ENCODE data around the gene CTIF.

Gene CTIF

GRCh38 chr18:48575658-48576456, 37.0 kb downstream of the CTIF start:
- DNase-seq = no peak

GRCh38 chr18:48576457-48576771, 37.6 kb downstream of the CTIF start:
- no peak for DNase-seq

- no peak for DNase-seq
These were observed 38.8 kb downstream of the CTIF start for GRCh38 chr18:48577478-48578190.

- no peak for DNase-seq
These were observed 39.5 kb downstream of the CTIF start for GRCh38 chr18:48578289-48578688.

DNA sequence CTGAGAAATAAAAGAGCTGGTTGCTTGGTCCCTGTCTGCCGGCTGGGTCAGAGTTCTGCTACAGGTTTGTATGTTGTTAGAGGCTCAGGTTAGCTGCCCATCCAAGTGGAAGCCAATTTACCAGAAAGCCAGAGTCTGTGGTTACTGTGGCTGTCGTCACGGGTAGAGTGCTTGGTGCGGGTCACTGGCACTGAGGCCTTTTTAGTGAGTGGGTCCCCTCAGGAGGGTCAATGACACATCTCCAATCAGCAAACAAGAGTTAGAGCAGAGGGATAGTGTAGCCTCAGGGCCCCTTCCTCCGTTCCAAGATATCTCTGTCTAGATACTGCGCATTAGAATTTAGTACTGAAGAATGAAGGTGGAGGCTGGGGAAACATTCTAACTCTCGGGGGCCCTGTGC, 41.2 kb downstream of the CTIF start:
- no peak for DNase-seq

DNA sequence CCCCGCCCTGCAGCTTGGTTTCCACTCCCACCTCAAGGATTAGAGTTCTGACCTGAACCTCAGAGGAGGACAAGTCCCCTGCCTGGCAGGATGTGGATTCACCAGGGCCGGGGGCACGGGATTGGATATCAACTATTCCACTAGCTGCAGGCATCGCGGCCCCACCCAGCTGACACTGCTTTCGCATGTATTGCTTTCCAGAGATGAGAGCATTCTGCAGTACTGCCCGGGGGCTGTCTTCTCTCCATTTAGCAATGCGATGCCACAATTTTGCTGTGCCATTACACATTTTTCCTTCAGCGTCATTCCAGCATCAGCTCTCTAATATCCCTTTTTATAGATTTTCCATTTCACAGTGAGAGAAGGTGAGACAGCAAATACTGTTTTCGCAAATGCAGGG, 42.0 kb downstream of the CTIF start:
- no peak for DNase-seq

DNA sequence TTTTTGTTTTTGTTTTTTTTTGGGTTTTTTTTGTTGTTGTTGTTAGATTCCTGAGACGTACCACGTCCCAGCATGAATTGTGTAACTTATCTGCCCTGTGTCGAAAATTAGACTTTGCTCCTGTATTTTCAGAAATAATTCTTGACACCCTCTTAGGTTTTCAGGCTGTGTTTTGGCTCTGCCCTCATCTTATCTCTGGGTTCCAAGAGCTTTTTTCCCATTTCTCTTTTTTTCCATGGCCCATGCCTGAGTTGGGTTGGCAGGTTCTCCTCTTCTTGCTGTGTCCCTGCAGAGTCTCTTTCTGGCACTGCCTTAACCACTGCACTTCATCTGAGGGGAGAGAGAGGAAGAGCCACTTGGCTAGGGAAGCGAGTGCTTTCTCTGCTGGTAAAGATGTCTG, 42.4 kb downstream of the CTIF start:
- no peak for DNase-seq

DNA sequence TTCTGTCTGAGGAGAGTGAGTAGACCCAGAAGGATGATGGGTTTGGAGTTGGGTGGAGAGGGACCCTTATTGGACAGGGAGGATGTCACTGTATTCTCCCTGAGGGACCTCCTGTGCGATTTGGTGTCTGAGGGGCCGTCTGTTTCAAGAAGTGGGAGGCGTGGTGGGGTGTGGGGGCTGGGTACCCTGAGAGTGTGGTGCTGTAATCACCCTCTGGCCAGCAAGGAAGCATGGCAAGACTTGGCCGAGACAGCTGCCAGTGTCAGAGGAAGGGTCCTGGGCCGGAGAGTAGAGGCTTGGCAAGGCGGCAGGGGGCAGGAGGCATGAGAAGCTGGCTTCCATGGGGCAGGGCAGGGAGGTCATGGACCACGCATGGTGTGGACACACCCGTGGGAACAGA, 43.1 kb downstream of the CTIF start:
- no peak for DNase-seq

GRCh38 chr18:48582946-48583345, 44.1 kb downstream of the CTIF start:
- DNase-seq = no peak

- no peak for DNase-seq
These were observed 44.7 kb downstream of the CTIF start for GRCh38 chr18:48583573-48583972.

DNA sequence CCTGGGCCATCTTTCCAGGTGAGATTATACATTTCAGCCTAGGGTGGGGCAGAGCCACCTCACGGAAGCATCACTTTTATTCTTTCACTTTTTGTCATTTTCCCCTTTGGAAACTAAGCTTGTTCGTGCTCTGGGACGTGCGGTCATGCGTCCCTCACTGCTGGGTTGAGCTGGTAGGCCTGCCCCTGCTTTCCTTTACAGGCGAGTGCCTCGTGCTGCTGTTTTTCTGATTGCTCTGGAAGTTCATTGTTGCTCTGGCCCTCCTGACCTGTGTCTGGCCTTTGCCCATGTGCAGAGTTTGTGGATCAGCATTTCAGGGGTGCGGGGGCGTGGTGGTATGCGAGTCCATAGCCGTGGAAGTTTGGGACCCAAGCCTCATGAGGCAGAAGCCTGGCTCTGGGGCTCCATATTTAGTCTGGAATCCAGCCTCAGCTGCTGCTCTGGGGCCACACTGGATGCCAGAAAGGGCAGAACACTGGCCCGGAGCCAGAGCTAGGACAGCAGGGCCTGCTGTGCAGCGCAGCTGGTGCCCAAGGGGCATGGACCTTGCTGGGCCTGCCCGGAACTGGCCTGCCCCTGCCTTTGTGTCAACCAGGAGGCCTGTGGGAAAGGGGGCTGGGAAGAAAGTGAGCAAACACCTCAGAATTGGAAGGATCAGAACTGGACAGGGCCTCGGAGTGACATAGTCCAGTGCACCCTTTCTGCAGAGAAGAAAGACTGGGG, 51.1 kb downstream of the CTIF start:
- no peak for DNase-seq

- DNase-seq = no peak
These were observed 51.8 kb downstream of the CTIF start for GRCh38 chr18:48590678-48591077.

- DNase-seq = no peak
These were observed 53.8 kb downstream of the CTIF start for GRCh38 chr18:48592540-48593171.

GRCh38 chr18:48594471-48595094, 55.8 kb downstream of the CTIF start:
- no peak for DNase-seq

- no peak for DNase-seq
These were observed 56.9 kb downstream of the CTIF start for GRCh38 chr18:48595703-48596218.

- DNase-seq = no peak
These were observed 58.3 kb downstream of the CTIF start for GRCh38 chr18:48597110-48597509.

DNA sequence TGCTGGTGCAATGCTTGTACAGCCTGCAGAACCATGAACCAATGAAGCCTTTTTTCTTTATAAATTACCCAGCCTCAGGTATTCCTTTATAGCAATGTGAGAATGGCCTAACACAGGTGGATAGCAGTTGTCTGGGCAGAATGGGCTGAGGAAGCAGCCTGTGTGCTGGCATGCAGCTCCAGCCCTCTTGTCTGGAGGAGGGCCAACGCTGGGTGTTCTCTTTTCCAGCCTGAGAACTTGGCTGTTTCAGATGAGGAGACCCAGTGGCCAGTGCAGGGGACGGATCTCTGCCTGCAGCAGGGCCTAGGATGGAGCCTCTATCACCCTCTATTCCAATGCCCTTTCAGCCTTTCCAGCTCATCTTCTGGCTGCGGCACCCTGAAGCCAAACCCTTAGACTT, 58.8 kb downstream of the CTIF start:
- DNase-seq = no peak

DNA sequence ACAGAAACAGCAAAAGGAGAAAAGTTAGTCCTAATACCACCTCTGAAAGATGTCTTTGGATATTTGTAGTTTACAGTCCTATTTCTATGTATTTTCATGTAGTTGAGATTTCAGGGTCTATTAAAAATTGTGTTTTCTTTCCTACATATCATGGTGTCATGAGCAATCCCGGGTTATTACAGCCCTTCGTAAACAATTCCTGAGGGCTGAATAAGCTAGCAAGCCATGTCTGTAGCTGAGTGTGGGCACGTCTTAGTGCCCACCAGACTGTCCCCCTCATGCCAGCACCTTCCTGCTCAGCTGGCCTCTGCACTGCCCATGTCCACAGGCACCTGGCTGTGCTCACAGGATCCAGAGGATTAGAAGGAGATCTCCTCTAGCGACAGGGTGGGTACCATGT, 60.6 kb downstream of the CTIF start:
- DNase-seq = no peak

- no peak for DNase-seq
These were observed 61.2 kb downstream of the CTIF start for GRCh38 chr18:48600046-48600445.

DNA sequence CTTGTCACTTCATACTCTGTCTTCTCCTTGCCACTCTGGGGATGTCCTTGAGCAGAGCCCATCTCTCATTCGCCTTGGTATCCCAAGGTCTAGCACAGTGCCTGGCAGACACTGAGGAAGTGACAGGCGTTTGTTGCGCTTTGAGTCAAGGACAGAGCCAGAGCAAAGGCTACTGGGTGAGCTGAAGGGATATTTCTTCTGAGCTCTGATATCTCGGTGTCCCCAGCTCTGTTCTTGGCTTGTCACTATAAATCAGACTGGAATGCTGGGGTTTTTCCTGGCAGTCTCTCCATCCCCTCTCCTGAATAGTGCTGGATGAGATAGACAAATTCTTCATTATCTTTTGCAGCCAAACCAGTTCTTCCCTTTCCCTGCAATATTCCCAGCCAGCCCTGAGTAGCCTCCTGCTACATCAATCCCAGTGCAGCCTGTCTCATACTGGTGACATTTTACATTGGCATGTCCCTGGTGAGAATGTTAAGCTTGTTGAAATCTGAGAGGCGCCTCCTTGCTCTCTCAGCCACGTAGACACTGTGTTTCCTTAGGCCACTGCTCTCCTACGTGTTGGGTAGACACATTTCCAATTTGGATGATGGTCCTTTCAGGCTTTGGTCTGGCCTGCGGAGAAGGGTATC, 61.7 kb downstream of the CTIF start:
- DNase-seq = no peak

GRCh38 chr18:48601343-48601742, 62.5 kb downstream of the CTIF start:
- DNase-seq = no peak

GRCh38 chr18:48602759-48603390, 64.0 kb downstream of the CTIF start:
- no peak for DNase-seq
